Naive thymus-derived CD8-positive, alpha-beta T cell (primary cell): Measurements from ENCODE around the gene IRX4. TPM values are rescaled to one million over a fixed set of nuclear protein-coding genes. Genes with fewer than 3 reads are reported as not detected.
"Not testable (repeated sequence)": the region's sequence is repeated elsewhere in the genome, so short reads cannot be mapped to it uniquely, and the experiment has no call there.

ENCODE experiments used
- ATAC-seq, 2 donors: fragments of 150-1000 bp; cut with Tn5 transposase in 1 of 2; sonication (Bioruptor Pico), chemical (Tn5 transposase) in 1 of 2; 1 replicate in 1 of 2; 2 replicates in 1 of 2; pipeline ENCODE4 v1.10.0; 2021; ENCODE audit warnings: mild to moderate bottlenecking in 2 of 2, moderate library complexity in 2 of 2
- POLR2A ChIA-PET: fragments of 350-600 bp; sonication (Branson Sonifier 250); formaldehyde crosslinking; loops from one replicate; lab custom pipeline; 2021; ENCODE audit warnings: antibody characterized with exemption; lab: Charles Lee
- DNase-seq, 10 donors: peaks; one replicate each; pipeline versions ENCODE4 v3.0.0 to v3.0.0-alpha.2; 2020 to 2022
- H3K27ac Mint-ChIP-seq, 10 donors: one replicate each; pipeline ENCODE4 v1.8.0; 2020 to 2022; ENCODE audit warnings: mild to moderate bottlenecking in 10 of 10, mixed read lengths in 10 of 10, moderate library complexity in 4 of 10, inconsistent platforms in 1 of 10
- H3K27me3 Mint-ChIP-seq, 5 donors: one replicate each; pipeline ENCODE4 v1.8.0; 2021 to 2022; ENCODE audit warnings: mixed read lengths in 5 of 5
- H3K36me3 Mint-ChIP-seq, 3 donors: one replicate each; pipeline ENCODE4 v1.8.0; 2020 to 2022; ENCODE audit warnings: mixed read lengths in 3 of 3, mild to moderate bottlenecking in 2 of 3, inconsistent platforms in 1 of 3
- H3K4me1 Mint-ChIP-seq, 4 donors: one replicate each; pipeline ENCODE4 v1.8.0; 2021 to 2022; ENCODE audit warnings: mixed read lengths in 4 of 4
- H3K4me3 Mint-ChIP-seq, 10 donors: one replicate each; pipeline ENCODE4 v1.8.0; 2020 to 2022; ENCODE audit warnings: mild to moderate bottlenecking in 10 of 10, mixed read lengths in 10 of 10, moderate library complexity in 6 of 10, inconsistent platforms in 1 of 10
- H3K9me3 Mint-ChIP-seq, 9 donors: one replicate each; pipeline ENCODE4 v1.8.0; 2020 to 2022; ENCODE audit warnings: mixed read lengths in 9 of 9, mild to moderate bottlenecking in 3 of 9, inconsistent platforms in 1 of 9, moderate library complexity in 1 of 9
- polyA plus RNA-seq, 3 donors: library from polyadenylated mRNA; unstranded; fragments of 300-500 nt; fragmentation: Illumina TruSeq; gene quantifications; one replicate each; pipeline ENCODE4 v1.2.3, GENCODE V29; 2021
- total RNA-seq, 8 experiments: library from RNA in 2 of 8; stranded (reverse) in 2 of 8; gene quantifications; one replicate each; pipeline ENCODE4 v1.2.3 and lab custom pipeline; 2021 to 2026

The IRX4 gene
- total and polyA plus RNA-seq, 5 experiments from 2014 or later, result not detected

GRCh38 chr5:1870435-1871272, 12.1 kb downstream of the IRX4 start:
- POLR2A ChIA-PET, H3K36me3 Mint-ChIP-seq, H3K27ac Mint-ChIP-seq, H3K4me3 Mint-ChIP-seq, DNase-seq, H3K9me3 Mint-ChIP-seq, ATAC-seq, H3K4me1 Mint-ChIP-seq: not testable (repeated sequence)
- peaks cover 12 to 69% (median 28%) of the 10 kb centered on the region in 5 donors for H3K27me3 Mint-ChIP-seq

GRCh38 chr5:1868886-1869475, 13.7 kb downstream of the IRX4 start:
- Mint-ChIP-seq H3K4me1 (no peaks in the 10 kb centered on the region), H3K4me3 (no peak overlapping the region), H3K27me3 (peaks cover 8 to 68% (median 33%) of the 10 kb centered on the region in 5 donors), H3K9me3 (no peaks in the 10 kb centered on the region), H3K36me3 (no peaks in the 10 kb centered on the region), H3K27ac (no peak overlapping the region)
- POLR2A ChIA-PET, result no interaction called here
- DNase-seq (no peak), ATAC-seq (no peak)

GRCh38 chr5:1867815-1868143, 14.9 kb downstream of the IRX4 start:
- Mint-ChIP-seq H3K27ac (no peak overlapping the region), H3K9me3 (no peaks in the 10 kb centered on the region), H3K27me3 (peaks cover 6 to 68% (median 35%) of the 10 kb centered on the region in 5 donors), H3K36me3 (no peaks in the 10 kb centered on the region), H3K4me1 (no peaks in the 10 kb centered on the region), H3K4me3 (no peak overlapping the region)
- DNase-seq, result no peak
- POLR2A ChIA-PET, result no interaction called here
- no peak for ATAC-seq

- Mint-ChIP-seq H3K36me3 (no peaks in the 10 kb centered on the region), H3K27ac (peak overlapping the region in 1 of 10 donors; percentile 29), H3K4me1 (peaks cover 0 to 1% (median 0%) of the 10 kb centered on the region in 4 donors), H3K4me3 (no peak overlapping the region), H3K9me3 (no peaks in the 10 kb centered on the region), H3K27me3 (peaks cover 5 to 65% (median 32%) of the 10 kb centered on the region in 5 donors)
- ATAC-seq (no peak), DNase-seq (no peak)
- POLR2A ChIA-PET, result no interaction called here
Observed at GRCh38 chr5:1867114-1867814, 15.5 kb downstream of the IRX4 start.

- Mint-ChIP-seq H3K27ac (no peak overlapping the region), H3K27me3 (peaks cover 5 to 68% (median 36%) of the 10 kb centered on the region in 5 donors), H3K4me3 (no peak overlapping the region), H3K9me3 (no peaks in the 10 kb centered on the region), H3K36me3 (no peaks in the 10 kb centered on the region), H3K4me1 (peaks cover 0 to 1% (median 0%) of the 10 kb centered on the region in 4 donors)
- no peak for ATAC-seq
- DNase-seq, result no peak
- POLR2A ChIA-PET, result no interaction called here
Observed at GRCh38 chr5:1865948-1866347, 16.8 kb downstream of the IRX4 start.

- H3K4me1 Mint-ChIP-seq, result peaks cover 0 to 1% (median 0%) of the 10 kb centered on the region in 4 donors
- H3K4me3 Mint-ChIP-seq, result no peak overlapping the region
- POLR2A ChIA-PET, result no interaction called here
- H3K27me3 Mint-ChIP-seq, result peaks cover 5 to 68% (median 36%) of the 10 kb centered on the region in 5 donors
- ATAC-seq (no peak), DNase-seq (no peak)
- no peaks in the 10 kb centered on the region for H3K36me3 Mint-ChIP-seq
- no peak overlapping the region for H3K27ac Mint-ChIP-seq
- H3K9me3 Mint-ChIP-seq, result no peaks in the 10 kb centered on the region
Observed at GRCh38 chr5:1865486-1865885, 17.2 kb downstream of the IRX4 start.

- no peak overlapping the region for H3K27ac Mint-ChIP-seq
- no peaks in the 10 kb centered on the region for H3K9me3 Mint-ChIP-seq
- peaks cover 0 to 1% (median 0%) of the 10 kb centered on the region in 4 donors for H3K4me1 Mint-ChIP-seq
- ATAC-seq, result no peak
- H3K36me3 Mint-ChIP-seq, result no peaks in the 10 kb centered on the region
- POLR2A ChIA-PET, result no interaction called here
- DNase-seq, result no peak
- peaks cover 5 to 68% (median 36%) of the 10 kb centered on the region in 5 donors for H3K27me3 Mint-ChIP-seq
- no peak overlapping the region for H3K4me3 Mint-ChIP-seq
Observed at GRCh38 chr5:1864896-1865440, 17.8 kb downstream of the IRX4 start.

- Mint-ChIP-seq H3K9me3 (no peaks in the 10 kb centered on the region), H3K4me1 (peaks cover 0 to 4% (median under 1%) of the 10 kb centered on the region in 4 donors), H3K4me3 (no peak overlapping the region), H3K36me3 (no peaks in the 10 kb centered on the region), H3K27ac (no peak overlapping the region), H3K27me3 (peaks cover 4 to 45% (median 28%) of the 10 kb centered on the region in 5 donors)
- POLR2A ChIA-PET, result no interaction called here
- no peak for ATAC-seq
- no peak for DNase-seq
Observed at GRCh38 chr5:1860949-1861348, 21.8 kb downstream of the IRX4 start.

- POLR2A ChIA-PET, result no interaction called here
- ATAC-seq, result no peak
- H3K4me3 Mint-ChIP-seq, result no peak overlapping the region
- no peak overlapping the region for H3K27ac Mint-ChIP-seq
- DNase-seq, result no peak
- no peaks in the 10 kb centered on the region for H3K9me3 Mint-ChIP-seq
- H3K27me3 Mint-ChIP-seq, result peaks cover 6 to 44% (median 25%) of the 10 kb centered on the region in 5 donors
- no peaks in the 10 kb centered on the region for H3K36me3 Mint-ChIP-seq
- H3K4me1 Mint-ChIP-seq, result peaks cover 0 to 4% (median under 1%) of the 10 kb centered on the region in 4 donors
Observed at GRCh38 chr5:1860021-1860610, 22.6 kb downstream of the IRX4 start.

- Mint-ChIP-seq H3K27ac (no peak overlapping the region), H3K36me3 (no peaks in the 10 kb centered on the region), H3K27me3 (peaks cover 9 to 43% (median 22%) of the 10 kb centered on the region in 5 donors), H3K9me3 (no peaks in the 10 kb centered on the region), H3K4me3 (no peak overlapping the region), H3K4me1 (peaks cover 0 to 4% (median under 1%) of the 10 kb centered on the region in 4 donors)
- no peak for ATAC-seq
- POLR2A ChIA-PET, result no interaction called here
- no peak for DNase-seq
Observed at GRCh38 chr5:1859099-1859498, 23.6 kb downstream of the IRX4 start.

- no peak overlapping the region for H3K27ac Mint-ChIP-seq
- DNase-seq (no peak), ATAC-seq (no peak)
- H3K9me3 Mint-ChIP-seq, result no peaks in the 10 kb centered on the region
- no peaks in the 10 kb centered on the region for H3K36me3 Mint-ChIP-seq
- POLR2A ChIA-PET, result no interaction called here
- no peak overlapping the region for H3K4me3 Mint-ChIP-seq
- peaks cover 0 to 4% (median under 1%) of the 10 kb centered on the region in 4 donors for H3K4me1 Mint-ChIP-seq
- peaks cover 13 to 46% (median 29%) of the 10 kb centered on the region in 5 donors for H3K27me3 Mint-ChIP-seq
Observed at GRCh38 chr5:1858436-1858835, 24.3 kb downstream of the IRX4 start.

GRCh38 chr5:1857256-1857600, 25.5 kb downstream of the IRX4 start:
- ATAC-seq (no peak), DNase-seq (no peak)
- POLR2A ChIA-PET, result no interaction called here
- H3K27ac Mint-ChIP-seq, result no peak overlapping the region
- peak overlapping the region in 1 of 10 donors; percentile 10 for H3K4me3 Mint-ChIP-seq
- H3K27me3 Mint-ChIP-seq, result peaks cover 13 to 49% (median 29%) of the 10 kb centered on the region in 5 donors
- no peaks in the 10 kb centered on the region for H3K9me3 Mint-ChIP-seq
- no peaks in the 10 kb centered on the region for H3K36me3 Mint-ChIP-seq
- peaks cover 0 to 4% (median 0%) of the 10 kb centered on the region in 4 donors for H3K4me1 Mint-ChIP-seq
